Inflammatory macrophage treated with lipopolysaccharide for 1 hour (primary cell): ENCODE data around the gene SLC22A16.

ENCODE experiments used
- DNase-seq, 2 donors: peaks; one replicate each; pipeline ENCODE4 v3.0.0-alpha.2; 2020 to 2022

The SLC22A16 gene

DNA sequence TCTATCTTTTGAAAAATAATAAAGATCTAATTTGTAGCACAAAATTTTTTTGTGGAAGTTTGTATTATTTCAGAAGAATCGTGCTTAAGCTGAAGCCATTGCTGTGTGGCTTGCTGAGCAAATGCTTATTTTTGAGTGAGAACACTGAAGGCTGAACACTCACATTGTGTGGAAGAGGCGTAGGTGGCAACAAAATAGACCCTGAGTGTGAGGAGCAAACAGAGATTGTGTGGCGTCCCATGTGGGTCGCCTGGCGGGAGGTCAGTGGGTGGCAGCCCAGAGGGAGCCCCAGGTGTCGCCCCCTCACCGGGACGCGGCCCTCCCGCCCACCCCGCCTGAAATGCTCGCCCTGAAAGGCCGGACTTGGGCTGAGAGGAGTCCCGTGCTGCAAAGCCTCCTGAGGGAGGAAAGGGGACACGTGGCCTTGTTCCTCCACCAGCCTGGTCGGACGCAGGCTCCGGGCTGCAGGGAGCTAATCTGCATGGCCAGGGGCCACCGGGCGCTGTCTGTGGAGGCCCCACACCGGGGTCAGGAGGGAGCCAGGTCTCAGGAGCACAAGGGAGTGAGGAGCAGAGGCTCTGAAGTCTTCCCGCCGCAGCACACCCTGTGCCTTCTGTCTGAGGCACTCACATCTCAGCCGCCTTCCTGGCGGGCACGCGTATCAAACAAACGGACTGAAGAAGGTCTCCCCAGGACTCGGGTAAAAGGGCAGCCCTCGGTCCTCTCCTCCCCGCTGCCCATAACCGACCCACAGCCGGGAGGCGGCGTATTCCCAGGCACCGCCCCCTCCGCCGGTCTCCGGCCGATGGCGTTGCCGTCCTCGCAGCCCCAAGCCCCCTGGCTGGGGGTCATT is 77.0 kb downstream of the SLC22A16 start:
- peak in 1 of 2 donors; percentile 18 for DNase-seq

DNA sequence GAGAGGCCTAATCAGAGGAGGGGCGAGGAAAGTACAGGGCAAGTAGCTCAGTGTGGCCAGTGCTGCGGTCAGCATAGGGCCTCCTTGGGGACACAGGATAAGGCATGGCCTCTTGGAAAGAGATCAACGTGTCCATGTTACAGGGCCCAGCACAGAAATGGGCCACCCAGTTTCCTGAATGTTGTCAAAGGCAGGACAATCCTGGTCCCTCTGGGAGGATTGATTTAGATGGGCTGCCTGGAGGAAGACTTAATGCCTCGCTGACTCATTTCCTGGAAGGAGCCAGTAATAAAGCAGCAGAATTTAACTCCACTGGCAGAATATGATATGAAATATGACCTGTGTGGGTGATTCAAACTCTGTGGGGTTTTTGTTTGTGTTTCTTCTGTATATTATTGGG is 77.6 kb downstream of the SLC22A16 start:
- peak in 1 of 2 donors; percentile 12 for DNase-seq

DNA sequence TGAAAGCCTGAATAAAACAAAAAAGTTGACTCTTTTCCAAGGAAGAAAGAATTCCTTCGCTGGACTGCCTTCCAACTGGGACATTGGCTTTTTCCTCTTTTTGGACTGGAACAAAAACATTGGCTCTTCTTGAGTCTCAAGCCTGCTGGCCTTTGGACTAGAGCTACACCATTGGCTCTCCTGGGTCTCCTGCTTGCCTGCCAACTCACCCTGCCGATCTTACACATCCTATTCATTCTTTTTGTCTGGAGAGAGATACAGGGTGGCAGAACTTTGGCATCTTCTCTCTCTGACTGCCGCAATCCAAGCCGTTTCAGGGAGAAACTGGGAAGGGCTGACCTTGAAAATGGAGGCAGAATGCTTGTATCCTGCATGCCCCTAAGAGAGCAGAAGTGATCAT is 81.2 kb downstream of the SLC22A16 start:
- no peak for DNase-seq

DNA sequence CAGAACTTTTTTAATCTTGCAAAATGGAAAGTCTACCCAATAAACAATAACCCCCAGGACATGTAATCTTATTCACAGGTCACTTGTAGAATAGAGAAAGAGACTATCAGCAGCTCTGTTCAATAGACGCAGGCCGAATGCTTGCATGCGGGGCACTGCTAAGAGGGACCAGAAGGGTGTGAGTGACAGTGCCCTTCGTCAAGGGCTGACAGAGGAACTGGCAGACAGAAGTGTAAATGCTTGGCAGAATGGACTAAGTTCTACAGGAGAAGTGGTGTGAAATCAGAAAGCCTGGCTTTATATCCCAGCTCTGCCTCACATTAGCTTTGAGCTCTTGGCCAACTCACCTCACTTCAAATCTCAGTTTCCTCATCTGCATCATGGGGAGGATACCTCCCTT is 82.0 kb downstream of the SLC22A16 start:
- no peak for DNase-seq

DNA sequence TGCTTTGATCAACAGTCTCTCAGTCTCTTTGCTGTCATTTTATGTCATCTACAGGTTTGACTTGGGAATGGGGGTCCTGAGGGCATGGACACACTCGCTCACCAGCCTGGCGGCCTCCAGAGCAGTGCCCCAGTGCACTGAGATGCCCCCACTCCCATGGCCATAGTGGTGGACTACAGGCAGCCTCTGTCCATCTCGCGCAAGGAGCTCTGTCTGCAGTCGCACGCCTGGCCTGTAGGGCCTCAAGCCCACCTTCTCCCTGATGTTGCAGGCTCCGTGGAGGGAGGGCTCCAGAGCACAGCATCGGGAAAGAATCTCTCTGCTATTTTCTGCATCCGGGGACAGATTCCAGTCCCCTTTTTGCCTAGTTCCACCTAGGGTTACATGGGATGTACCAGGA is 83.7 kb downstream of the SLC22A16 start:
- no peak for DNase-seq

DNA sequence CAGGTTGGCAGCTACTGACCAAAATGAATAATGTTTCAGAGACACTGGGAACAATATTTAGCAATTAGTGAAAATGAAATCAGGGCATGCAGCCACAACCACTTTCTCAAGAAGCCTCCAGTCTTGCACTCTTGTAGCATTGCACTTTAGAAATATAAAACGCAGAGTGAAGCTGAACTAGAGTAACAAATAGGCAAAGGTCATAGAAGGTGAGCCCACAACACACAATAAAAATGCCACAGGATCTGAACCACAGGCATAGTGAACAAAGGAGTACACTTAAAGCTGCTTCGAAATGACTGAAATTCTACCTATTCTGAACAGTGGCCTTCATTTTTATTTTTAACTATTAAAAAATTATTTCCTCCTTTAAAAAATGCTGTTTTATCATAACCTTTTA is 86.0 kb downstream of the SLC22A16 start:
- DNase-seq: no peak

DNA sequence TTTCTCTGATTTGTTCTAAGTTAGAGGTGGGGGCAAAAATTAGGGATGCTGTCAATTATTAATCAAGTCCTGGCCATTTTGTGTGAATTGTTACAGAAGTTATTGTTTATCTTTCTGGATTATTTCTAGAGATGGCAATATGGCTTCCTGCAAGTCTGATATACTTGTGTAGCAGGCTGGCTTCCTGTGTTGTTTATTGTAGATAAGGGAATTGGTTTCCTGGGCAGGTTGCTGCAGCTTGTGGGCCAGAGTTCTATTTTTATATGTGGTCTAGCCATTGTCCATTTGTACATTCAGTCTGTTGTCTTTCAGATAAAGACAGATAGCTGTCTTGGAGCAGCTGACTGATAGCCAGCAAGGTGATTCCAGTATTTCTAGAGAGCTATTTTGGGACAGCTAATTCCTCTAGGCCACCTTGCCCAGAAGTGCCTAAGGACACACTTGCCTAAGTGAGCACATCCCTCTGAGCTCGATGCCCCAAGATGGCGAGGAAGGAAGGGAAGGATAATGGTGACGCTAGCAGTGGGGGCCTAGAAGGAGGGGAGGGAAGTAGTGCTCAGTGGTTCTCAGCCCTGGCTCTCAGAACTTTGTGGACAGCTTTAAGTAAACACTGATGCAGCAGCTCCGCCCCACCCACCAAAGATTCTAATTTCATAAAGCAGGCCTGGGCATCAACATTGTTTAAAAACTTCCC is 86.6 kb downstream of the SLC22A16 start:
- DNase-seq: no peak

DNA sequence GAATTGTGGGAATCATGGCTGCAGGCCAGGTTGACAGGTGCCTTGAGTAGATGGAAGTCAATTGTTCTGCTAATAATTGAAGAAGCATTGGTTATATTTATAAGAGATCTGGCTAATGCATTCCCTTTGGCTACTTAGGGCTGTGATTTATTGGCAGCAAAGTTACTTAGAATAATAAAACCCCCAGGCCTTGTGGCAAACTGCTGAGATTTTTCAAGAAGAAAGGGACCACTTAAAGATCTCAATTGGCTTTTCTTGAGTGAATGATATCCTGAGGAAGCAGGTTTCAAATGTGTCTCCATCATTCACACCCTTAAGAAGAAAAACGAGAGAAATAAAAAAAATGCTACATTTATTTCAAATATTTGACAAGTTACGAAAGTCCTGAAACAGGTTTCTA is 88.4 kb downstream of the SLC22A16 start:
- DNase-seq: no peak

DNA sequence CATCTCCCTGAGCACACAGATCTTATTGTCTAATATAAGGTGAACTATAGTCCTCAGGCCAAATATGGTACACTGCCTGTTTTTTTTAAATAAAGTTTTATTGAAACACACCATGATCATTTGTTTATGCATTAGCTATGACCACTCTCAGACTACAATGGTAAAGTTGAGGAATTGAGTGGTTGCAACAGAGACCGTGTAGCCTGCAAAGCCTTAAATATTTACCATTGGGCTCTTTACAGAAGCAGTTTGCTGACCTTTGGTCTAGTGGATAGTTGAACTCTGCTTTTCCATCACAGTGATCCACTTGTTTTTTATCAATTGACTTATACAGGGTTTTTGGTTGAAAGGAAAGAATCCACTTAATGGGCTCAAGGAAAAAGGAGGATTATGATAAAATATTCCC is 91.0 kb downstream of the SLC22A16 start:
- DNase-seq: no peak

DNA sequence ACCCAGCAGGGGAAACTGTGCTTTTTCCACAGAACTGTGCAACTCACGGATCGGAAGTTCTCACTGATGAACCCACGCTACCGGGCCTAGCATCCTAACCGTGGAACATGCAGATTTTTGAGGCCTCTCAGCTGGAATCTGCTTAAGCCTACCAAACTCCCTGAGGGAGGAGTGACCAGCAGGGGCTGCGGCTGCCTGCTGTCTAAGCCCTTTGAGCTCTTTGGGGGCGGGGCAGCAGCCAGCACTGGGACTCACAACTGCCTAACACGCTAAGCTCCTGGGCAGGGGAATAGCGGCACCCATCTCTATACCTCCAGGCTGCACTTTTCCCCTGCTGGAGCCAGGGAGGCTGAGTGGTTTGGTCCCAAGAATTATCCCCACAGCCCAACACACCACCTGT is 97.9 kb downstream of the SLC22A16 start:
- no peak for DNase-seq
